ENCODE data around the gene JADE2. TPM values are rescaled to one million over a fixed set of nuclear protein-coding genes. Genes with fewer than 3 reads are reported as not detected.

Gene JADE2
- total and polyA plus RNA-seq, 2 experiments from 2014 or later, result 16.2 to 40.8 TPM

DNA sequence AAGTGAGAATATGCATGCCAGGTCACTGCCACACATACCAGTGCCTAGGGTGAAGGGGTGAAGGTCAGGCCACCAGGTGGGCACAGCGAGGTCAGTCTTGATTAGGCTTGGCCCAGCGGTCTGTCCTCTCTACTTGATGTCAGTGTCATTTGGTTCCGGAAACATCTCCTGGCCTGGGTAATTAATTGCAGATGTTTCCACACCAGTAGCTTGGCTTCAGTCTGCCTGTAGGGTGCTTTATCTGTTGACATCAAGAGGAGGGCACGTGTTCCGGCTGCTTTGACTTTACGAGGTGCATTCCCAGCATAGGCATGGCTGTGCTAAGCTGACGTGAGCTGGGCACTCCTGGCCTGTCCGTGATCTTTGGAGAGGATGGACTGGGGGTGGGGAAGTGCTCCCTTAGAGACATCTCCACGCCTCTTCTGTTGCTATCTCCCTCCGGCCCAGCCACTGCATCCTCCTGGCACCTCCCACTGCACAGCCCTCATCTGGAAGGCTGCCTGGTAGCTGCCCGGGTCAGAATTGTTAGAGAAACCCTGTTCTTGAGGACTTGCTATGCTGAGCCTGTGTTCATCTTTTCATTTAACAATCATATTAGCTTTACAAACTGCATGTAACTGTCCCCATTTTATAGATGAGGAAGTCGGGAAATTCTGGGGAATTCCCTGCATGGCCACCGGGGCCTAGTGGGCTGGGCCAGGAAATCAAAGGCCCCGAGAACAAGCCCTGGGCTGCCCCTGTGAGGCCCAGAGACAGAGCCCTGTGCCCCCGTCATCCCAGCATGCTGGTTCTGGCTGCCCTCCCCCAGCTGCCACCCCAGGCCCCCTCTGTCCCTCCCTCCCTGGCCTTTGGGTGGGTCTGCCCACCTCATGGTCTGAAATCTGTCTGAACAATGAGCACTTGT lies 29.1 kb downstream of the JADE2 start (continued):
- no peak for TF ChIP-seq EZH2 (IDR thresholded peaks at IDR 0.05; ENCODE audit: low read depth, unreplicated experiment)

DNA sequence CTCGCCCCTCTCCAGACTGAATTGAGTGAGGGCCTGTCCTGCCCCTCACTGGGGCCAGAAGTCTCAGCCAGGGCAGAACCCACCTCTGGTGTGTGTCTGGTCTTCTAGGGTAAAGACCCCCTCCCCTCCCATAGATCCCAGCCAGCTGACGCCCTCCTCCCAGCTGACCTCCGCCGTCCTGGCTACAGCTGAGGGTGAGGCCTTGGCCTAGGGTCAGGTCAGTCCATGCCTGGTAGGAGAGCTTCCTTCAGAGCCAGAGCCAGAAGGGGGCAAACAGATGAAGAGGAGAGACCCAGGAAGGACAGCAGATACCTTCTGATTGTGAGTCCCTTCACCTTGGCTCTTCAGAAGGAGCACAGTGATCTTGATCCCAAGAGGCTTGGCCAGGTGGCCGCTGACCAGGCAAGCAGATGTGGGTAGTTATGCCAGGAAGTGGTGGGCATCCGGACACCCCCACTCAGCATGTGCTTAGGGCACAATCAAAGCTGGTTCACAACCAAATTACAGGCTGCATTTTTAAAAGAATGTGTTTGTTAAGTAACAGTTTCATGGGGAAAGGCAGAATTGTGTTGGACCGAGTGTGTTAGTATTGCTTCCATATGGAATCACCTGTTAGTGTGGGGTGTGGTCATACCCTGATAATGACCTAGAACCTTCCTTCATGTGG lies 29.9 kb downstream of the JADE2 start:
- H3K4me3 Mint-ChIP-seq, result no peak overlapping the region
- Histone ChIP-seq H3K4me1 (ENCODE audit: insufficient read depth) (peaks cover 5% of the 10 kb centered on the region; the same call in 1 of the 2 replicates), H3K36me3 (ENCODE audit: insufficient read depth) (0 out of 2 replicates have a peak, but pooled peaks cover 4% of the 10 kb centered on the region), H3K27ac (ENCODE audit: low read depth) (peak overlapping the region; percentile 81), H3F3A (replicated peaks; ENCODE audit: low read depth) (peaks cover 10% of the 10 kb centered on the region; the same call in 1 of the 2 replicates), H3K9me2 (ENCODE audit: insufficient read depth) (no peaks in the 10 kb centered on the region), H3K27me3 (ENCODE audit: insufficient read depth) (no peaks in the 10 kb centered on the region), H2AFZ (no peak overlapping the region), H4K20me1 (replicated peaks; ENCODE audit: insufficient read depth) (peaks cover 8% of the 10 kb centered on the region), H3K79me2 (replicated peaks; ENCODE audit: insufficient read depth) (peaks cover 5% of the 10 kb centered on the region), H3K4me2 (no peak overlapping the region), H3K4me3 (no peak overlapping the region)
- ATAC-seq (peak; percentile 11; the same call in 1 of the 3 replicates), DNase-seq (ENCODE audit: low spot score) (no peak)
- H3K27me3 Mint-ChIP-seq (ENCODE audit: insufficient read depth, low read depth, poor library complexity), result peaks cover 11% of the 10 kb centered on the region
- peaks cover 27% of the 10 kb centered on the region for H3K4me1 Mint-ChIP-seq
- no peaks in the 10 kb centered on the region for H3K9me3 Mint-ChIP-seq
- H3K27ac Mint-ChIP-seq, result peak overlapping the region; percentile 84
- H3K36me3 Mint-ChIP-seq (ENCODE audit: low read depth), result peaks cover 69% of the 10 kb centered on the region
- TF ChIP-seq, protein P1, sequence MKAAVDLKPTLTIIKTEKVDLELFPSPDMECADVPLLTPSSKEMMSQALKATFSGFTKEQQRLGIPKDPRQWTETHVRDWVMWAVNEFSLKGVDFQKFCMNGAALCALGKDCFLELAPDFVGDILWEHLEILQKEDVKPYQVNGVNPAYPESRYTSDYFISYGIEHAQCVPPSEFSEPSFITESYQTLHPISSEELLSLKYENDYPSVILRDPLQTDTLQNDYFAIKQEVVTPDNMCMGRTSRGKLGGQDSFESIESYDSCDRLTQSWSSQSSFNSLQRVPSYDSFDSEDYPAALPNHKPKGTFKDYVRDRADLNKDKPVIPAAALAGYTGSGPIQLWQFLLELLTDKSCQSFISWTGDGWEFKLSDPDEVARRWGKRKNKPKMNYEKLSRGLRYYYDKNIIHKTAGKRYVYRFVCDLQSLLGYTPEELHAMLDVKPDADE (IDR thresholded peaks at IDR 0.05), result no peak
- TF ChIP-seq POLR2AphosphoS5 (IDR thresholded peaks at IDR 0.05; ENCODE audit: low read depth) (no peak), NANOG (IDR thresholded peaks at IDR 0.05; ENCODE audit: borderline replicate concordance) (no peak), EZH2phosphoT487 (IDR thresholded peaks at IDR 0.05; ENCODE audit: unreplicated experiment) (no peak), EZH2 (IDR thresholded peaks at IDR 0.05; ENCODE audit: low read depth, unreplicated experiment) (no peak), ZNF114 (CRISPR knock-in tag; IDR thresholded peaks at IDR 0.05) (no peak)
- TF ChIP-seq, protein P2, sequence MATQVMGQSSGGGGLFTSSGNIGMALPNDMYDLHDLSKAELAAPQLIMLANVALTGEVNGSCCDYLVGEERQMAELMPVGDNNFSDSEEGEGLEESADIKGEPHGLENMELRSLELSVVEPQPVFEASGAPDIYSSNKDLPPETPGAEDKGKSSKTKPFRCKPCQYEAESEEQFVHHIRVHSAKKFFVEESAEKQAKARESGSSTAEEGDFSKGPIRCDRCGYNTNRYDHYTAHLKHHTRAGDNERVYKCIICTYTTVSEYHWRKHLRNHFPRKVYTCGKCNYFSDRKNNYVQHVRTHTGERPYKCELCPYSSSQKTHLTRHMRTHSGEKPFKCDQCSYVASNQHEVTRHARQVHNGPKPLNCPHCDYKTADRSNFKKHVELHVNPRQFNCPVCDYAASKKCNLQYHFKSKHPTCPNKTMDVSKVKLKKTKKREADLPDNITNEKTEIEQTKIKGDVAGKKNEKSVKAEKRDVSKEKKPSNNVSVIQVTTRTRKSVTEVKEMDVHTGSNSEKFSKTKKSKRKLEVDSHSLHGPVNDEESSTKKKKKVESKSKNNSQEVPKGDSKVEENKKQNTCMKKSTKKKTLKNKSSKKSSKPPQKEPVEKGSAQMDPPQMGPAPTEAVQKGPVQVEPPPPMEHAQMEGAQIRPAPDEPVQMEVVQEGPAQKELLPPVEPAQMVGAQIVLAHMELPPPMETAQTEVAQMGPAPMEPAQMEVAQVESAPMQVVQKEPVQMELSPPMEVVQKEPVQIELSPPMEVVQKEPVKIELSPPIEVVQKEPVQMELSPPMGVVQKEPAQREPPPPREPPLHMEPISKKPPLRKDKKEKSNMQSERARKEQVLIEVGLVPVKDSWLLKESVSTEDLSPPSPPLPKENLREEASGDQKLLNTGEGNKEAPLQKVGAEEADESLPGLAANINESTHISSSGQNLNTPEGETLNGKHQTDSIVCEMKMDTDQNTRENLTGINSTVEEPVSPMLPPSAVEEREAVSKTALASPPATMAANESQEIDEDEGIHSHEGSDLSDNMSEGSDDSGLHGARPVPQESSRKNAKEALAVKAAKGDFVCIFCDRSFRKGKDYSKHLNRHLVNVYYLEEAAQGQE (IDR thresholded peaks at IDR 0.05; ENCODE audit: unreplicated experiment), result no peak
- TF ChIP-seq, protein P3, sequence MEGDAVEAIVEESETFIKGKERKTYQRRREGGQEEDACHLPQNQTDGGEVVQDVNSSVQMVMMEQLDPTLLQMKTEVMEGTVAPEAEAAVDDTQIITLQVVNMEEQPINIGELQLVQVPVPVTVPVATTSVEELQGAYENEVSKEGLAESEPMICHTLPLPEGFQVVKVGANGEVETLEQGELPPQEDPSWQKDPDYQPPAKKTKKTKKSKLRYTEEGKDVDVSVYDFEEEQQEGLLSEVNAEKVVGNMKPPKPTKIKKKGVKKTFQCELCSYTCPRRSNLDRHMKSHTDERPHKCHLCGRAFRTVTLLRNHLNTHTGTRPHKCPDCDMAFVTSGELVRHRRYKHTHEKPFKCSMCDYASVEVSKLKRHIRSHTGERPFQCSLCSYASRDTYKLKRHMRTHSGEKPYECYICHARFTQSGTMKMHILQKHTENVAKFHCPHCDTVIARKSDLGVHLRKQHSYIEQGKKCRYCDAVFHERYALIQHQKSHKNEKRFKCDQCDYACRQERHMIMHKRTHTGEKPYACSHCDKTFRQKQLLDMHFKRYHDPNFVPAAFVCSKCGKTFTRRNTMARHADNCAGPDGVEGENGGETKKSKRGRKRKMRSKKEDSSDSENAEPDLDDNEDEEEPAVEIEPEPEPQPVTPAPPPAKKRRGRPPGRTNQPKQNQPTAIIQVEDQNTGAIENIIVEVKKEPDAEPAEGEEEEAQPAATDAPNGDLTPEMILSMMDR (conservative IDR thresholded peaks at IDR 0.05; ENCODE audit: low read depth in 2 of 2), result no peak
- TF ChIP-seq, protein P4, sequence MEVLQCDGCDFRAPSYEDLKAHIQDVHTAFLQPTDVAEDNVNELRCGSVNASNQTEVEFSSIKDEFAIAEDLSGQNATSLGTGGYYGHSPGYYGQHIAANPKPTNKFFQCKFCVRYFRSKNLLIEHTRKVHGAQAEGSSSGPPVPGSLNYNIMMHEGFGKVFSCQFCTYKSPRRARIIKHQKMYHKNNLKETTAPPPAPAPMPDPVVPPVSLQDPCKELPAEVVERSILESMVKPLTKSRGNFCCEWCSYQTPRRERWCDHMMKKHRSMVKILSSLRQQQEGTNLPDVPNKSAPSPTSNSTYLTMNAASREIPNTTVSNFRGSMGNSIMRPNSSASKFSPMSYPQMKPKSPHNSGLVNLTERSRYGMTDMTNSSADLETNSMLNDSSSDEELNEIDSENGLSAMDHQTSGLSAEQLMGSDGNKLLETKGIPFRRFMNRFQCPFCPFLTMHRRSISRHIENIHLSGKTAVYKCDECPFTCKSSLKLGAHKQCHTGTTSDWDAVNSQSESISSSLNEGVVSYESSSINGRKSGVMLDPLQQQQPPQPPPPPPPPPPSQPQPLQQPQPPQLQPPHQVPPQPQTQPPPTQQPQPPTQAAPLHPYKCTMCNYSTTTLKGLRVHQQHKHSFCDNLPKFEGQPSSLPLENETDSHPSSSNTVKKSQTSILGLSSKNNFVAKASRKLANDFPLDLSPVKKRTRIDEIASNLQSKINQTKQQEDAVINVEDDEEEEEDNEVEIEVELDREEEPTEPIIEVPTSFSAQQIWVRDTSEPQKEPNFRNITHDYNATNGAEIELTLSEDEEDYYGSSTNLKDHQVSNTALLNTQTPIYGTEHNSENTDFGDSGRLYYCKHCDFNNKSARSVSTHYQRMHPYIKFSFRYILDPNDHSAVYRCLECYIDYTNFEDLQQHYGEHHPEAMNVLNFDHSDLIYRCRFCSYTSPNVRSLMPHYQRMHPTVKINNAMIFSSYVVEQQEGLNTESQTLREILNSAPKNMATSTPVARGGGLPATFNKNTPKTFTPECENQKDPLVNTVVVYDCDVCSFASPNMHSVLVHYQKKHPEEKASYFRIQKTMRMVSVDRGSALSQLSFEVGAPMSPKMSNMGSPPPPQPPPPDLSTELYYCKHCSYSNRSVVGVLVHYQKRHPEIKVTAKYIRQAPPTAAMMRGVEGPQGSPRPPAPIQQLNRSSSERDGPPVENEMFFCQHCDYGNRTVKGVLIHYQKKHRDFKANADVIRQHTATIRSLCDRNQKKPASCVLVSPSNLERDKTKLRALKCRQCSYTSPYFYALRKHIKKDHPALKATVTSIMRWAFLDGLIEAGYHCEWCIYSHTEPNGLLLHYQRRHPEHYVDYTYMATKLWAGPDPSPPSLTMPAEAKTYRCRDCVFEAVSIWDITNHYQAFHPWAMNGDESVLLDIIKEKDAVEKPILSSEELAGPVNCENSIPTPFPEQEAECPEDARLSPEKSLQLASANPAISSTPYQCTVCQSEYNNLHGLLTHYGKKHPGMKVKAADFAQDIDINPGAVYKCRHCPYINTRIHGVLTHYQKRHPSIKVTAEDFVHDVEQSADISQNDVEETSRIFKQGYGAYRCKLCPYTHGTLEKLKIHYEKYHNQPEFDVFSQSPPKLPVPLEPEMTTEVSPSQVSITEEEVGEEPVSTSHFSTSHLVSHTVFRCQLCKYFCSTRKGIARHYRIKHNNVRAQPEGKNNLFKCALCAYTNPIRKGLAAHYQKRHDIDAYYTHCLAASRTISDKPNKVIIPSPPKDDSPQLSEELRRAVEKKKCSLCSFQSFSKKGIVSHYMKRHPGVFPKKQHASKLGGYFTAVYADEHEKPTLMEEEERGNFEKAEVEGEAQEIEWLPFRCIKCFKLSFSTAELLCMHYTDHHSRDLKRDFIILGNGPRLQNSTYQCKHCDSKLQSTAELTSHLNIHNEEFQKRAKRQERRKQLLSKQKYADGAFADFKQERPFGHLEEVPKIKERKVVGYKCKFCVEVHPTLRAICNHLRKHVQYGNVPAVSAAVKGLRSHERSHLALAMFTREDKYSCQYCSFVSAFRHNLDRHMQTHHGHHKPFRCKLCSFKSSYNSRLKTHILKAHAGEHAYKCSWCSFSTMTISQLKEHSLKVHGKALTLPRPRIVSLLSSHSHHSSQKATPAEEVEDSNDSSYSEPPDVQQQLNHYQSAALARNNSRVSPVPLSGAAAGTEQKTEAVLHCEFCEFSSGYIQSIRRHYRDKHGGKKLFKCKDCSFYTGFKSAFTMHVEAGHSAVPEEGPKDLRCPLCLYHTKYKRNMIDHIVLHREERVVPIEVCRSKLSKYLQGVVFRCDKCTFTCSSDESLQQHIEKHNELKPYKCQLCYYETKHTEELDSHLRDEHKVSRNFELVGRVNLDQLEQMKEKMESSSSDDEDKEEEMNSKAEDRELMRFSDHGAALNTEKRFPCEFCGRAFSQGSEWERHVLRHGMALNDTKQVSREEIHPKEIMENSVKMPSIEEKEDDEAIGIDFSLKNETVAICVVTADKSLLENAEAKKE (CRISPR knock-in tag; IDR thresholded peaks at IDR 0.05), result no peak

All from GM23338 (cell line).